HS-5 (cell line): ENCODE data around the gene PDYN.

Experiments
- DNase-seq: peaks from one replicate; pipeline ENCODE4 v3.0.0-alpha.2; 2012; ENCODE audit warnings: low read depth

The PDYN gene

GRCh38 chr20:1994627-1995026, 769 bp upstream of the PDYN start:
- DNase-seq: no peak

DNA sequence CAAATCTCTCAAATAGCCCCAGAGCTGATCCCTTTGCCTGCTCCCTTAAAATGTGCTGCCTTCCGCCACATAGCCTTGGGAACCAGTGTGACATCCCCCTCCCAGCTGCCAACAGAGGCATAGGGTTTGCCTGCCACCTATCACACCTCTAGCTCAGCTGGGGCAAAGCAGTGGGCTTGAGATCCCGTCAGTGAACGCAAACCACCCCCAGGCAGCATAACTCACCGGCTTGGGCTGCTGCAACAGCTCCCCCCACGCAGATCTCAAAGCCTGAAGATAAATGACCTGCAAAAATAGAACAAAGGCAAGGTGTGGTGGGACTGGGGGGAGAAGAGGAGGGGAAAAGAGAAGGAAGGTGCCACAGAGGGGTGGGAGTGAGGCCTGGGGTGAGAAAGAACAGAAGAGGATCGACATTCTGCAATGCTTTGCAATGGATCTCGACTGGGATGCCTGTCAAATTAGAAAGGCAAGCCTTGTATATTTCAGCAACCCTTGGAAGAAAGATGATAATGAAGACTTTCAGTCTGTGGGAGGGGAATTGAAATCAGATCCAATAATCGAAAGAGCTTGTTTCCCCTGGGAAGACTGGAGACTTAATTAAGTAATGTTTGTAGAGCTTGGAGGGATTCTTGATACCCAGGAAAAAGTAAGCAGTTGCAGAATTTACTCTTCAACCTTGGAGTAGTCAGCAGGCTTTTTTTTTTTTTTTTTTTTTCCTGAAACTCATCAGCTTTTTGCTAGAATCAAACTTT, 1.3 kb downstream of the PDYN start:
- no peak for DNase-seq

DNA sequence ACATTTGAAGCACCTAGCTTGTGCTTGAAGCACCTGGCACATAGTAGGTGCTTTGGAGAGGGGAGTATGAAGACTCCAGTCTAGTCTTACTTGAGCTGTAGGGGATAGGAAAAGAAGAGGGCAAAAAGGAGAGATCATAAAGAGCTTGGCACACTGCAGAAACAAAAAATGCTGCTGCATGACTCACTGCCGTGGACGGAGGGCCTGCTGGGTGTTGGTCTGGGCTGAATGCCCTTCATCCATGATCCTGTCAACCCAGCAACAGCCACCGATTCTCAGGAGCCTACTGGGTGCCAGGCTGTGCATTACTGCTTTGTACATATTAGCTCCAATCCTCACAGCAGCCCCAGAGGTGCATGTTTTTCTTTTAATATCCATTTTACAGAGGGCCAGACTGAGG, 6.0 kb downstream of the PDYN start:
- no peak for DNase-seq

- no peak for DNase-seq
Observed at GRCh38 chr20:1983301-1983700, 10.6 kb downstream of the PDYN start.

- no peak for DNase-seq
Observed at GRCh38 chr20:1982686-1983085, 11.2 kb downstream of the PDYN start.

- no peak for DNase-seq
Observed at GRCh38 chr20:1979106-1979778, 14.6 kb downstream of the PDYN start.

DNA sequence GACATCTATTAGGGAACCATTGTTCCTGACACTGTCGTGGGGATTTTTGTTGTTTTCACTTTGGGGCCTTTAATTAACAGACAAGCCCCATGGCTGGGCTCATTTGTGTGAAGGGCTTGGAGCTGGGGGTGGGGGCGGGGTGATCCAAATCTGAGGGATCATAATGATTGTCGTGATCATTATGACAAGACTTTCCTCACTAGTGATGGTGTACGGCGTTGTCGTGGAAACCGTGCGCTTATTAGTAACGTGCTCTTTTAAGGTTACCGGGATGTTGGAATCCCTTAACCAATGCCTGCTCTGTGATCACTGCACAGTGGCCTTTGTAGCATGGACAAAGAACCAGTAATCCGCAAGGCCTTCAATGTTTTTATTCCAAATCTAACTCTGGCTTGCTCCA, 18.6 kb downstream of the PDYN start:
- DNase-seq: no peak

- no peak for DNase-seq
Observed at GRCh38 chr20:1973601-1974440, 20.0 kb downstream of the PDYN start.

DNA sequence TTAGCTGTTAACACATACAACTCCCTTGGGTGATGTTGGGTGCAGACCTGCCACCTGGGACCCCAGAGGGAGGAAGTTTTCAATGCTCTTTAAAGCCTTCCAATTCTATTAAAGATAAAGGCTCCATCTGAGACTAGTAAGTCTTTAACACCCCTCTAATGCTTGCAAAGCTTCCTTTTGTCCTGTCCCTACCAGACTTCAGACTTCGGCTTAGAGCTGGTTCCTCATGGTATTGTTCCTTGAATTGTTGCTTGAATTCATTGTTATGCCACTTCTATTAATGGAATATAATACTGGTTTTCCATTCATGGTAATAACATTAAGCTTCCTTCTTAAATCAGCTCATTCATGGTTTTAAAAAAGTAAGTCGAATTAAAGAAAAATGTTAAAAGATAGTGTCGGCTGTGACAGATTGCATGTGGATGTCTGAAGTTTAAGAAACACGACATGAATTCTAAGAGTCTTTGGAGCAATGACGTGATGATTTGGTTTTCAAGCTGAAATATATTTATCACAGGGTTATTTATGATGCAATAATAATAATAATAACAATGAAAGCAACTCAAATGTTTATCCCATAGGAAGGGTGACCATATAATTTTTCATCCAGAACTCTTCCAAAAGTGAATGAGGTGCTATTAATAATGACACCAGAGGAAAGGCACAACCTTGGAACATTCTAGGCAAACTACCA, 21.8 kb downstream of the PDYN start:
- DNase-seq: no peak

DNA sequence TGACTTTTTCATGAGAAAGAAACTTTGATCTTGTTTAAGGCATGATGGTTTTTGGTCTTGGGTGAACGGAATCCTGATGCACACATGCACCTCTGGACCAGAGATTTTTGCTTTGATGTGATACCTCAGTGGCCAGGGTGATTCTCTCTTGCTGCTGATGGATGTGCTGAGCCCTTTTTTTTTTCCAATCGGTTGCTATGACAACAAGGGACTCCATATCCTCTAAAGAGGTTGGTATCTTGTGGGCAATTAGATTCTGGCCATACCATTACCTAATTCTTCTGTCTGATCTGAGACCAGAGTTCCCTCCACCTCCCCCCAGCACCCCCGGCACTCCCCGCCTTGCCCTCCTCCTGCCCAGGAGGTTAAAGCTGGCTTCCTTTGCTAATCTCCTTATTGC, 24.9 kb downstream of the PDYN start:
- no peak for DNase-seq

DNA sequence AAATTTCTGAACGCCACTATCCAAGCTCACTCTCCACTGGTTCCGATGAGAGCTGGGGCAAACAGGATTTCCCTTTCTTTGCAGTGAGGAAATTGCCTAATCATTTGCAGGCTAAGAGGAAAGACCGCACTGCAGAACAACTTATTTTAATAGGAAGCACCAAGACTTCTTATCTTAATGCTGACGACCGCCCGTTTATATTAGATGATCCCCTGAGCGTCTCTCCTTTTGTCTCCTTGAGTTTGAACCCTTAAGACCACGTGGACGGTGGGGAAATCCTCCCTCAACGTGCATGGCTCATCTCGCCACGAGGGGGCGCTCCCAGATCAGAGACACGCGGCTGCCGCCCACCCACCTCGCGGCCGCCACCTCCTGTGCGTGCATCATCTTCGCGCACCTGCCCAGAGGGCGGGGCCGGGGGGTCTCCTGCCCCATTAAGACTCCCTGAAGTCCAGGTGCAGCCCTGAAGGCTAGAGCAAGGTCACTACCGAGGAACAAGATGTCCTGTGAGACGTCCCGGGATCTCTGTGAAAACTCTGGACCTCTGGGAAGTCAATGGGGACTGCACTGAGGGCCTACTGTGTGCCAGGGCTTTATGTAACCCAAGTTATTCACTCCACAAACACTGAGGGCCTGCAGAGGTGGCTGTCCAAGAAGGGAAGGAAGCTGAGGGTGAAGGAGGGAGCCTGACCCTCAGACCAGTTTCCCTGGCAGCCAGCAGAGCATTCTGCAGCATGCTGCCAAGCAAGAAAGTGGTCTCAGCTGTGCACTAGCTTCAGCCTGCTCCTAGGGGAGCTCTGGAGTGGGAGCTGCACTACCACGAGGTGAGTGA, 28.1 kb downstream of the PDYN start:
- peak; percentile 22 for DNase-seq

- no peak for DNase-seq
Observed at GRCh38 chr20:1964659-1965405, 29.0 kb downstream of the PDYN start.

GRCh38 chr20:1964061-1964460, 29.8 kb downstream of the PDYN start:
- DNase-seq: no peak

DNA sequence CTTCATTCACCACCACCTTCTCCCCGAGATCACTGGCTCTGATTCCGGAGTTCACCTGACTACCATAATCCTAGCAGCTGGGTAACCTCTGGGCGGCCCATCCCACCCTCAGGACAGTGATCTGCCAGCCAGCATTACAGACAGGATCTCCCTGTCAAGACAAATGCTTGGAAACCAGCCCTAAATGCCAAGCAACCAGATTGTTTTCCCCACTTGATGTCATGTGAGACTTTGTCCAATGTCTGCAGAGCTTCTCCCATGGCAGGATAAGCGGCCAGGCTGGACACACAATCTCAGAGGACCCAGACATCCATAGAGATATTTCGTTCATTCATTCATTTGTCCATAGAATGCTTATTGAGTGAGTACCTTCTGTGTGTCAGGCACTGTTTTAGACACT, 32.5 kb downstream of the PDYN start:
- DNase-seq: no peak

DNA sequence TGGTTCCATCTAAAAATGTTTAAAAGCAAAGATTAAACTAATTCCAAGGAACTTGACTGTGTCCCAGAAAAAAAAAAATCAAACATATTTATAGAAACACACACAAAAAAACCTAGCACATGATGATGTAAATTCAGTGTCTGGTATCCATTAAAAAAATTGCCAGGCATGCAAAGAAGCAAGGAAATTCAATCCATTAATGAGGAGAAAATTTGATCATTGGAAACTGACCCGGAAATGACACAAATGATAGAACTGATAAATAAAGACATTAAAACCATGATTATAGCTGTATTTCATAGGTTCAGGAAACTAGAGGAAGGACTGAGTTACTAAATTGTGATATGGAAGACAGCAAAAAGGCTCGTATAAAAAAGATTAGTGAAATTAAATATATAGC, 34.7 kb downstream of the PDYN start:
- DNase-seq: no peak

GRCh38 chr20:1958426-1958825, 35.4 kb downstream of the PDYN start:
- DNase-seq: no peak

DNA sequence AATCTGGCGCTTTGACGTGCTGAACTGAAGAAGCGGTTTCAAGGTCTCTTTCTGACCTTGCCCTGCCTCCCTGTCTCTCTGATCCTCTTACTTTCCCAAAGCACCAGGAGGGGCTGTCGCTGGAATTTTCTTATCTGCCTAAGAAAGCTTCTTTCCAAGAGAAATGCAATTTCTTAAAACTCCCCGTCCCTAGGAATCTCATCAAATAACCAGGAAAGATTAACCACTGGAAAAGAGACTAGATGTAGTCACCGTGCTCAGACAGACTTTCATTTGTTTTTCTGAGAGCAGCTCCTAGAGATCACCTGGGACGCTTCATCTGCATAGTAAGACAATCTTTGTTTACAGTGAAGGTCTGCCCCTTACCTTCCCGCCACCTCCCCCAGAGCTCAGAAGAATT, 38.6 kb downstream of the PDYN start:
- no peak for DNase-seq

DNA sequence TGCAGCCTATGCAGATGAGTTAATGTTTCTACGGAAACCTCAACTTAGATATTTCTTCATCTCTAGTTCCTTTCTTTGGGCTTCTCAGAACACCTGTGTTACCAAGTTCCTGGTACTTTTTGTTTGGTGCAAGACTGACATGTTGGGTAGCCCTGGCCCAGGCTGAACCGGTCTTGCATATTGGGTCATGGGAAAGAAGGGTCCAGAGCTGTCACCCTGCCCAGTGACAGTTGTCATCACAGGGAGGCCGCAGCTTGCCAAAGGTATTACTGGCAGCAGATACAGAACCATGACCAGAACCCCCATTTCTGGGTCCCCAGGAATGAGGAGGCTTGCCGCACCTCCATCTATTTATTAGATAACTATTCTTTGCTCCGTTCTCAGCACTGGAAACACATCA, 40.2 kb downstream of the PDYN start:
- DNase-seq: no peak

DNA sequence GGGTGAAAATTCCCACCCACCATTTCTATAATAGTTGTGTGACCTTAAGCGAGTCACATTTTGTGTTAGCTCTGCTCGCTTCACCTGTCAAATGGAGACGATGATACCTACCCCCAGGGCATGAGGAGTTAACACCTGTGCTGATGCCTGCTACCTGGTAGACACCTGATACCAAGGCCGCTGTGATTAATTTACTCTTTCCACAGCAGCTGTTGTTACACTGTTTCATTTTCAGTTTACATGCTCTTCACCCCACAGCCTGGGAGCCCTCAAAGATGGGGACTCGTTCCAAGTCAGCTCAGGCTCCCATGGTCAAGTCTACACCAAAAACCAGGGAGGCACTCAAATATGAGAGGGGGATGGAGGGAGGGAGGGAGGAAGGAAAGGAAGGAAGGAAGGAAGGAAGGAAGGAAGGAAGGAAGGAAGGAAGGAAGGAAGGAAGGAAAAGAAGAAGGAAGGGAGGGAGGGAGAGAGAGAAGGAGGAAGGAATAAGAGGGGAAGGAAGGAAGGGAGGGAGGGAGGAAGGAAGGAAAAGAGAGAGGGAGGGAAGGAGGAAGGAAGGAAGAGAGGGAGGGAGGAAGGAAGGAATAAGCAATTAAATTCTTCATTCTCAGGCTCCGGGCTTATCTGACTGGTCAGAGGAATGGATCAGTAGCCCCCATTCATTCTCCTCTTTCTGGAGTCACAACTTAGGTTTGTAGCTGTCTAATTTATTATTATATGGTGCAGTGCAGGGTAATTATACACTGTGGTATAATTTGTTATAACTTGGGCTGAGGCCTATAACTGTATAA, 40.9 kb downstream of the PDYN start:
- no peak for DNase-seq
